GM21515 (cell line): Measurements from ENCODE around the gene HNRNPA3.
"Not testable (repeated sequence)": the region's sequence is repeated elsewhere in the genome, so short reads cannot be mapped to it uniquely, and the experiment has no call there.

Experiments used
- ATAC-seq: cut with Tn5 transposase; IDR thresholded peaks from one replicate; pipeline ENCODE4 v1.9.1; 2021; ENCODE audit not compliant: unreplicated experiment

HNRNPA3 gene

DNA sequence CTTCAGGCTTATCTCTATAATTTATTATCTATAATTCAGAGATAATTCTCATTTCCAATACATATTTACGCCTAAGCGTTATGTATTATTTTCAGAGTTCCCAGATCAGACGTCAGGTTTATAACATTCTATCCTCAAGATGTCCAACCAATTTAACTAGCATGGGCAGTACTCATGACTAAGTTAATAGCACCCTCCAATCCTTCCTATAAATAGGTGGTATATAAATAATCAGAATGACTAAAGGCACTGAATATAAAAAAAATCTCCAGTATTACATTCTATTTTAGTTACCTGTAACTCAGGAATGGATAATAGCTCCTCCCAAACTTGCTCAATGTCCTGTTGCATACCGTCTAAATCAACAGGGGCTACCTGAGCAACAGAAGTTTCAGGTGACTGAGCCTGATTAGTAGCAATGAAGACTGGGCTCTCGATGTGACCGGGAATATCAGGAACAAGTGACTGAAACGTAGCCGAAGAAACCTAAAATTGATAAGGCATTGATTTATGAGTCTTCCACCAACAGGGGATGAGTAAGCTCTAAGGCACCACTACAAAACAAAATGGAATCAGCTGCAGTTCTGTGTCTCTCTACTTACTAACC is 19.6 kb downstream of the HNRNPA3 start:
- ATAC-seq: no peak

DNA sequence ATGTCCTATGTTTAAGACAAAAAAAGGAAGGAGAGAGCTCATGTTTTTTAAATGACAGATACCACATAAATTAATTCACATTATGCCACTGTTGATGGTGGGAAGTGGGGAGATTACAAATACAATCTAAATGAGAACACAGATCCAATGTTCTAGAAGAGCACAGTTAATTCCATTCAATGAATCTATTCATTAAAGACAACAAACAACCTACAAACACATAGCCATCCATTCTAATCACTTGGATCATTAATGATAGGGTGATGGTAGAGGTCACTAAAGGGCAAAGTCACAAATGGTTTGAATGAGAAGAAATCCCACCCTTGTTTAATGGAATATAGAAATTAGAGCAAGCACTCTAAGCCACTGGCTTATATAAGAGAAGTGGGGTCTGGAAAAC is 21.7 kb downstream of the HNRNPA3 start:
- ATAC-seq: no peak

DNA sequence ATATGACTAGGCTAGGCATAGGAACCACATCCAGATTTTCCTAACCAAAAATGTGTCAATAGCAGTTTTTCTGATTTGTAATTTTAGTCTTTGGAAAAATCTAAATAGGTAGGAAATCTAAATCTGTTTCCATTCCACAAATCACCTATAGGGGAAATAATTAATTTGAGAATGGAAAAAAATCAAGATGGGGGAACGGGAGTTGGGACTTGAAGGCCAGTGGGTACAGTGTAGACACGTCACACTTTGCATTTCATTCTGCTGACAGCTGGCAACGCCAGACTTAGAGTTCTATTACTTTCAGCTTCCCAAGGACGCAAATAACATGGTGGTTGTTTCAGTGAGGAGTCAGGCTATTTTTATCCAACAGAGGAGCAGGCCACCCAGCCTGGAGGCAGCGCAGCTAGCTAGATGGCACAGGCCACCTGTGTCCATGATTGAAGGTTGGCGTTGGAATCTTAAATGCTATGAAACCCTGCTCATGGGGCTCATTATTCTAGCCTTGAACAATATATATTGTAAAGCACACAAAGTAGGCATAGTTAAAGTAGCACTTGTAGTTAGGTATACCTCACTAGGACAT is 23.4 kb downstream of the HNRNPA3 start:
- ATAC-seq: no peak

DNA sequence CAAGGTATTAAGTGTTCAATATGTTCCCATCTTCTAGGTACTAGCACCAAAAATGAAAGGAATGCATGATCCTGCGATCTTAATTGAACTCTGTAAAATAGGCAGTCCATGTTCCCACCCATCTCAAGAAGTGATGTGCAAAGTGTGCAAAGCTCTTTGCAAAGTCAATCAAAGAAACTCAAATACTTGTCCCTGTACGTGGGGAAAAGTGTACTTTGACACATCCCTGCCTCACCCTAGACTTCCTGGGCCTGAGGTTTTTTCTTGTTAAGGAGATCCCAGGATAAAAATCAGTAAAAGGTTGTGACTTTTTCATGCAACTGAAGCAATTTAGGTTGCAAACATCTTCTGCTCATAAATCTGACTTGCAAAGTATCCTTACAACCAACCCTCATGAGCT is 25.3 kb downstream of the HNRNPA3 start:
- ATAC-seq: no peak

DNA sequence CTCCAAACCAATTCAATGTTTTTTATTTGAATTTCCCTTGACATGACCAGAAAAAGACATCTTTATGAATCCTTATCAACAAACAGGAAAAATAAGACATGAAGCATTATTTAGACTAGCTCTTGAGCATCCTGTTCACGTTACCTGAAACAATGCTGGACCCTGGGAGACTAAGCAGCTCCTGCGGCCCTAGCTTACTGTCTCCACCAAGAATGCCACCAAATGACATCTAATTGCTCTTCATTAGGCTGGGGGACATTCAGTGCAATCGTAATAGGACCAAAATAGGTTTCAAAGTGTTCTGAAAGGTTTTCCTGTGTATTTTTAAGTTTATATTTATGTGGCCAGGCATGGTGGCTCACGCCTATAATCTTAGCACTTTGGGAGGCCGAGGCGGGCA is 26.5 kb downstream of the HNRNPA3 start:
- ATAC-seq: no peak

DNA sequence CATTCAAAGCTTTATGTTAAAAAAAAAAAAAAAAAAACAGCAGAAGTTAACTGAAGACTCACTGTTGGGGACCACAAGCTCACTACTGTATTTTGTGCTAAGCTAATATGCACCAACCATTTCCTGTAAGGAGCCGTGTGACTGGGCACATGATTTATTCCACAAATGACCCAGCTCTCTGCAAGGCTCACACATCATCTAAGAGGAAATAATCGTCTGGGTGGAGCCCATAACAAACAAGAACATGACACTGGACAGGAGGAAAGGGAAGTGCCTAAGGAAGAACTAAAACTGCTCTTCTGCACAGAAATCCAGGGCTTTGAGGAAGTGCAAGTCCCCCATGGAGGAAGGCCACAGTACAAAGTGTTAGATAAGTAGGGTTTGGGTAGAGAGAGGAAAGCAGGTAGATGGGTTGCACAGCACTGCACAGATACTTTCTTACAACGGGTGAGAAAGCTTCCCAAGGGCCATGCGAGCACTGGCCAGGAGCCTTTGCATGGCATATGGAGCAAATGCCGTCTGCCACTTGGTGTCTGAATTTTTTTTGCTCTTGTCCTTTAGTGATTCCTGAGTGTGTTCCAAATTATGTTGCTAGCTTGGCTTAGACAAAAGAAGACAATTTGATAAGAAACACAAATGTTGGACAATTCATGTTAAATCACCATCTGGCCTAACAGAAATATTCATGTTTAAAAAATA is 27.5 kb downstream of the HNRNPA3 start:
- peak; percentile 53 for ATAC-seq

DNA sequence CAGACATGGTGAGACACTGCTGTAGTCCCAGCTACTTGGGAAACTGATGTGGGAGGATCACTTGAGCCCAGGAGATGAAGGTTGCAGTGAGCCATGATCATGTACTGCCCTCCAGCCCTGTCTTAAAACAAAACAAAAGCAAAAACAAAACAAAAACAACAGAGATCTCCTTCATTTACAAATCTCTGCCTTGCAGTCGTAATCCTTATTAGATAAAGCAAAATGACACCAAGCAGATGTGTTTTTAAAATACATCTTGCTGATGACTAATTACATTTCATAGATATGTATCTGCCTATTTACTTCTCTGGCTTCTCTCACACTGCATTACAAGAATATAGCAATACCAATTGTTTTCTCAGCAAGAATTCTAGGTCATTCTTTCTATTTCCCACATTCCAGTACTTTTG is 29.1 kb downstream of the HNRNPA3 start:
- ATAC-seq: no peak

DNA sequence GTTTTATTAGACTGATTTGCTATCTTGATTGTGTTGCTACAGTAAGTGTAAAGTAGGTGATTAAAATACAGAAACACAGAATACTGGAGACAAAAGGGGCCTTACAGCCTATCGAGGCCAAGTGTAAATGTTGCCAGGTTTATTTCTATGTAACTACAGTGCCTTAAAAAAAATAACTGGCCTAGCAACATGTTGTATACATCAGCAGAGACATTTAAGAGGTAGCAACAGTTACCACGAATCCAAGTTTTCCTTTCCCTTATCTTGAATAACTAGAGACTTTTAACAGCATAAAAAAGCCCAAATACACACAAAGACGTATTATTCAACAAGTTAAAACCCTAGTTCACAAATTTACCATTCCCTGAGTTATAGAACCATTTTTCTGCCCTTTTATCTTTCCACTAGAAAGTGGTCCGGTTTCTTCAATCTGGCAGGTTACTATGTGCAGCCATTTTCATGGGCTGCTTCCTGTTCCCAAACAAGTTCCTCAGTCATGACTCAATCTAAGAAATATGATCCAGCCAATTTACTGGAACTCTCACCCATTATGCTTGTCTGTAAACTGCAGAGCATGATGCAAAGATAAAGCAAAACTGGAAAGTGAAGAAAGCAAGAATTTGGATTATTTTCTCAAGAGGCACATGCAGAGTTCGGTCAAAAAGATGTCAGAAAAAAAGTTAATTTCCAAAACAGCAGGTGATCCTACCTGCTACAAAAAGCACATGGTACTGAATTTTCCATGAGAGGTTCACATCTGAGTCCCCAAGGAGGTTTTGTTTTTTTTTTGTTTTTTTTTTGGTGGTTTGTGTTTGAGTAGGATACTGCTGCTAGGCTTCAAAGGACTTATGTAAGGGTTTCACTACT is 29.8 kb downstream of the HNRNPA3 start:
- ATAC-seq: no peak

DNA sequence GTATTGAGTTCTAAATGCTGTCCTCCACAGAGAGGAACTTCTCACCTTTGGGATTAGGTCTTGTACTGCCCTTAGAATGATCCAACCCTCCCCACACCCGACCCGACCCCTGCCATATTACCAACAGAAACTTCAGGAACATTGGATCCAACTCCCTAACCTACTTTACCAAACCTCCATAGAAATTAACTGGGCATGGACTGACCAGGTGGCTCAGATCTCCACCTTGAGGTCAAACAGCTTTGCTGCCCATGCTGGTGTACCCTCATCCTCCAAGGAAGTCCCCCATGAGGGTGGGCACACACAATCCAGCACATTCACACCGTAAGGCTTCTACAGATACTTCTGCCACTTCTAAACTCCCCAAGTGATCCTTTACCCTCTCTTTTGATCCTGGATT is 30.5 kb downstream of the HNRNPA3 start:
- ATAC-seq: no peak

DNA sequence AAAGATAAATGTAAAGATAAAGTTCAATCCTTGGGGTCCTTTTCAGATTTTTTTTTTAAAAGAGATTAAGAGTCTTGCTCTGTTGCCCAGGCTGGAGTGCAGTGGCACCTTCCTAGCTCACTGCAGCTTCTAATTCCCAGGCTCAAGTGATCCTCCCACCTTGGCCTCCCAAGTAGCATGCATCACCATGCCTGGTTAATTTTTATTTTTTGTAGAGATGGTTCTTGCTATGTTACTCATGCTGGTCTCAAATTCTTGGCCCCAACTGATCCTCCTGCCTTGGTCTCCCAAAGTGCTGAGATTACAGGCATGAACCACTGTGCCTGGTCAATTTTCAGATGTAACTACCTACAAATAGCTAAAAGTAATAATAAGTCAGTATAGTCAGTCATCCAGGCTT is 30.9 kb downstream of the HNRNPA3 start:
- no peak for ATAC-seq

DNA sequence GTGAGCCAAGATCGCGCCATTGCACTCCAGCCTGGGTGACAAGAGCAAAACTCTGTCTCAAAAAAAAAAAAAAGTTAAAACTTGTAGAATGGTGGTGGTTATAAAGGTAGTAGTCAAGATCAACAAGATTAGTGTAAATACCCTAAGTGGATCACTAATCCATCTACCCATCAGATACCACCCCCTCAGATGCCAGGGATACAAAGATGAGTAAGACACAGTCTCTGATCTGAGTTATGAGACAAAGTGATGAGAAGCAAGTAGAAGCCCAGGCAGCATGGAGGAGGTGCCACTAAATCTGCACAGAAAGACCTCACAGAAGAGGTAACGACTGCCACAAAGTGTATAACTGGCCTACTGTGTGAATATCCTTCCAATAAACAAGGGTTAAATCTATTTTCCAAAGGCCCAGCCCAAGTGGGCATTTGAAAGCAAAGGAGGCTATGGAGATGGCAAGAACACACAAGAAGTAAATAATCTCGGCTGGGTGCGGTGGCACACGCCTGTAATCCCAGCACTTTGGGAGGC is 31.7 kb downstream of the HNRNPA3 start:
- ATAC-seq: no peak

DNA sequence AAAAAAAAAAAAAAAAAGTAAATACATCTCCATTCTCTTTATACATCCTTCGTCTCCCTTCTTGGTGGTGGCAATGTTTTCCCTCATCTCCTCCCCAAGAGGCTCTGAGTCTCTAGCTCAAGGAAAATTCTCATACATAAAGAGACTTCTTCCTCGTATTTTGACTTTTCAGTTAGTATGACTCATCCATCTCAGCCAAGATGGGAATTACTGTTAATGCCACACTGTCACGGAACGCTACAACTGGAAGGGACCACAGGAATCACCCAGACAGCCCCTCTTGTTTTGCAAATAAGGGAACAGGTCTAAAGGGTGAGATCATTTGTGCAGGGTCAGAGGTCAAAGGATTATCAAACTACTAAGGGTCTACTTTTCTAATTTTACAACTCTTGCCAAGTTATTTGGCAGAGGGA is 32.4 kb downstream of the HNRNPA3 start:
- ATAC-seq: no peak

DNA sequence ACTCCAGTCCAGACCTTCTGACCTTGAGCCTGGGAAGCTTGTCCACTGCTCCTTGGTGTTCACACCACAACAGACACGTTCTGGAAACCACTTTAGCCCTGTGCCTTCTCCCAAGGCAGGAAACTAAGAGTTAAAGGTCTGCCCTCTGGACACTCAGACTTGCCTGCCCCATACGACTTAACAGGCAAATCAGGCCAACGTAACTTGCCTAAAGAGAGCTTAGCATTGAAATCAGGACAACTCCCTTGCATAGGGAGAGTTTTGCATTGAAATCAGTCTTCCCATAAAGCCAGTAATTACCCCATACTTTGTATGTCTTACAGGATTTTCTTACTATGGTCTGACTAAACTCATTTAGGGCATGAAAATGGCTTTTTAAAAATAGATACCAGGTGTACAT is 33.4 kb downstream of the HNRNPA3 start:
- ATAC-seq: no peak

DNA sequence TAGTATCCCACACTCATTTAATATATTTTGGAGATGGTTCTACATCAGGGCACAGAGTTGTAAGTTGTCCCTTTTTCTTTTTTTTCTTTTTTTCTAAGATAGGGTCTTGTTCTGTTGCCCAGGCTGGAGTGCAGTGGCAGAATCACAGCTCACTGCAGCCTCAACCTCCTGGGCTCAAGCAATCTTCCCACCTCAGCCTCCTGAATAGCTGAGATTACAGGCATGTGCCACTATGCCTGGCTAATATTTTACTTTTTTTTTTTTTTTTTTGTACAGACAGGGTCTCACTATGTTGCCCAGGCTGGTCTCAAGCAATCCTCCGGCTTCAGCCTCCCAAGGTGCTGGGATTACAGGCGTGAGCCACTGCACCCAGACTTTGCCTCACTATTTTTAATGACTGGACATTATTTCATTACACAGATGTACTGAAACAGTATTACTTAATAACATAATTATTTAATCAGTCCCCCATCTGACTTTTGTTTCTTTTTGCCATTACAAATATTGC is 34.0 kb downstream of the HNRNPA3 start:
- ATAC-seq: not testable (repeated sequence)

DNA sequence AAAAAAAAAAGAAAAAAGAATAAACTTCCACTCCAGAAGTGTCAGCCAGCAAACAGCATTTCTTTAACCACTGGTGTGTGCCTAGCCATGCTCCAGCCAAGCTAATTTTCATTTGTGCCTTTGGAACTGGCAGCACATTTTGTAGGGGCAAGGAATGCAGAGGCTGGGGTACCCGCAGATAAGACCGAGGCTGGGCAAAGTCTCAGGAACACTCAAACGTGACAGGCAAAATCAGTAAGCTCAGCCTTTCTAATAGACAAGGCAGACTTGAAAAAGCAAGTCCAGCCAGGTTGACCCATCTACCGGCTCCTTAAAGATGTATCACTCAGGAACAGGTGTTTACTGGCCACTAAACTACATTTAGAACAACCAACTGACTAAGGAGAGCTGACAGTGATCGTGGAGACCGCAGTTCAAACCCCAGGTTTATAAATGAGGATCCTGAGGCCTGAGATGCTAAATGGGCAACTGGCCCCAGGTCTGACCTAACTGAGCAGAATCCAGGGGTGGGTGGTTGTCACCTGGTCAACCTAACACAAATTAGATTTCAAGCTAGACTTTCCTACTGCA is 35.2 kb downstream of the HNRNPA3 start:
- ATAC-seq: no peak

DNA sequence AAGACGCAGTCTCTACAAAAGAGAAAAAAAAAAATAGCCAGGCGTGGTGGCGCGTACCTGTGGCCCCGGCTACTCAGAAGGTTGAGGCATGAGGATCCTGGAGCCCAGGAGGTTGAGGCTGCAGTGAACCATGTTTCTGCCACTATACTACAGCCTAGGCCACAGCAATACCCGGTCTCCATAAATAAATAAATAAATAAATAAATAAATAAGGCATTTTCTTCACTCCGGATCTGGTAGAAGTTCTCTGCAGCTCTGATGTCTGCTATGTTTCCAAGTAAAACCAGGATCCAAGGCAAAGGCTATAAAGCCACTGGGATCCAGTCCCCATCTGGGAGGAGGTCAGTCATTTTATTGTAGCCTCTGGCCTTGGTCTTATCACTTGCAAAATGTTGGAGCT is 36.4 kb downstream of the HNRNPA3 start:
- ATAC-seq: no peak

DNA sequence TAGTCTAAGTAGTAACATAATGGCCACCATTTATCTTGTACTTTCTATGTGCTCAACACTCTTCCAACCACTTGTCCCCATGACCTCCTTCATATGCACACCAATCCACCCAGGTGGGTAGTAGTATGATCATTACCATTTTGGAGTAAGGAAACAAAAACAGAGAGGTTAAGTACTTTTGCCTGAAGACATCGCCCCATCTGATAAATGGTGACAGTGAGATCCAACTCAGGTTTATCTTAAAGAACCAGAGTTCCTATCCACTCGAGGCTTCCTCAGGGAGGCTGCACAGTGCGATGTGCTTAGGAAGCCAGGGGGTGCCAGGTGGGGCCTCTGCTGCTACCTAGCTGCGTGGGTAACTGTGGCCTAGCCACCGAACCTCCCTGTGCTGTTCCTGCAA is 37.9 kb downstream of the HNRNPA3 start:
- ATAC-seq: no peak

DNA sequence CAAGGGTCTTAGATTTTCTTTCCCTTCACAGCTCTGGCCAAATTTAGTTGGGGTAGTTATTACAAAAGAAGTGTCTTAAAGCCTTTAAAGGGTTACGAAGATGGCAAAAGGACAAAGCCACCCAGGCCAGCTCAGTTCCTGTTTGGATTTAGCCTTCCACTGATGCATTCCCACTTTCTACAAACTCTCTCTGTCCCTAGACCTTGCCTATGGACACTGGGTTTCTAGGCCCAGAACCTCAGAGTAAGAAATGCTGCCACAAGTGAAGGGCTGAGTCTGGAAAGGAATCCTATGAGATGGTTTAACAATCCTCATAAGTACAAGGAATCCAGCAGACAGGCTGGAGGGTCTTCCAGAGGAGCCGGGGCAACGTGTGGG is 38.6 kb downstream of the HNRNPA3 start:
- no peak for ATAC-seq

DNA sequence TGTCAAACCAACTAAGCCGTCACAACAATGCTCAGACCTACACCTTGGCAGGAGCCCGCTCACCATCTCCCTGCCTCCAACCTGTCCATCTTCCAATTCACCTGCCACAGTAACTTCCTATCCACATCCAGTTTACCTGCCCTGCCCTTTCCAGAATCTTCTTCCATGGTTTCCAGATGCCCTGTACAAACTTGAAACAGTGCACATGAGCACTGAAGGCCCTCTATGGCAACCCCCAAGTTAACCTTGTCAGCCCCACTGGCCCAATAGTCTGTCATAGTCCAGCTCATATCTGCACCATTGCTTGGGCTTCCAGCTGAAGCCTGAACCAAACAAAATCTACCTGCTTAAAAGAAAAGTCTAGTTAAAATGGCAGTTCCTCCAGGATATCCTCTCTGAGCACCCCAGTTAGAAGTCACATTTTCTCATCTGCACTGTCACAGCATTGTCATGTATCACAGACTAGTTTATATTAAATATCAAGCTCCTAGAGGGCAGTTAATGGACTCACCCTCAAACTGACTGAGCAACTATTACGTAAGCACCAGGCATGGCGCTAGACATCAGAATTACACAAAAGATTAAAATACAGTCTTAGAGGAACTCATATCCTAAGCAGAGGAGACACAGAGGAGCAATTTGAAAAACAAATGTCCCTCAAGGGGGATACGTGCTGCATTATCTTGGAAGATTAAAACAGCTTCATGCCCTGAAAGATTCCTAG is 40.4 kb downstream of the HNRNPA3 start:
- no peak for ATAC-seq

DNA sequence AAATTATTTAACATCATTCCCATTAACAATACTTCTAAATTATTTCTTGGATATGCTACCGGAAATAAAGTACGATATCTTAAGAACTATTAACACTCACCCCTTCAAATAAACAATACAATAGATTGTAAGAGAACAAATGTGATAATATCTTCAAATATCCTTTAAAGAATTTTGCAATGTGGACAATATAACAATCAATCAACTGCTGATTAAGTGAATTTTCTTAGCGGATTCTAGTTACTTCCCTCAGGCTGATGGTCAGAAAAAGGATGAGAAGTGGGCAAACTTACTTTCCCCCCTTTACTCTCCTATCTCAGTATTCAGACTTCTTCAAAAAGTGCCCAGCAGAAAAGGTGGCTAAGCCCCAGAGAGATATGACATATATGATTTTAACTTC is 41.1 kb downstream of the HNRNPA3 start:
- no peak for ATAC-seq
